A673 (cell line): ENCODE results near the gene PPP1R16B. TPM values are rescaled to one million over a fixed set of nuclear protein-coding genes. Genes with fewer than 3 reads are reported as not detected.

Experiments used
- BruUV-seq: library from RNA; stranded (reverse); fragments of 400-500 nt; replicated peaks from 2 replicates; lab custom pipeline; 2021; lab: Mats Ljungman, UMichigan
- CTCF ChIA-PET: fragments of 300-600 bp; sonication (Branson Sonifier 250); formaldehyde crosslinking; loops from one replicate; lab custom pipeline; 2022; ENCODE audit warnings: antibody characterized with exemption; lab: Charles Lee
- POLR2A ChIA-PET: fragments of 300-600 bp; sonication (Branson Sonifier 250); formaldehyde crosslinking; loops from one replicate; lab custom pipeline; 2022; ENCODE audit warnings: antibody characterized with exemption; ENCODE audit not compliant: low non-redundant PET; lab: Charles Lee
- DNase-seq: peaks from one replicate; pipeline ENCODE4 v3.0.0-alpha.2; 2015; ENCODE audit warnings: low spot score
- H3K27ac ChIP-seq: fragments of 200-600 bp; sonication (generic); 2 replicates; pipeline ENCODE4 v1.5.1; 2016; ENCODE audit warnings: mixed run types, low read depth, mild to moderate bottlenecking, mixed read lengths, antibody characterized with exemption, low read length; ENCODE audit not compliant: poor library complexity, severe bottlenecking
- H3K27me3 ChIP-seq: fragments of 200-600 bp; sonication (generic); replicated peaks from 2 replicates; pipeline ENCODE4 v1.6.1; 2017; ENCODE audit warnings: mixed run types, low read depth, mild to moderate bottlenecking, mixed read lengths, antibody characterized with exemption, low read length; ENCODE audit not compliant: insufficient read depth, poor library complexity
- H3K36me3 ChIP-seq: fragments of 200-600 bp; sonication (generic); 2 replicates; pipeline ENCODE4 v1.6.1; 2016; ENCODE audit warnings: mixed run types, mild to moderate bottlenecking, mixed read lengths, antibody characterized with exemption, low read length; ENCODE audit not compliant: insufficient read depth, poor library complexity, severe bottlenecking
- H3K4me1 ChIP-seq: fragments of 200-600 bp; sonication (generic); 2 replicates; pipeline ENCODE4 v1.6.1; 2017; ENCODE audit warnings: mixed run types, mild to moderate bottlenecking, mixed read lengths, antibody characterized with exemption, low read length; ENCODE audit not compliant: insufficient read depth, poor library complexity, severe bottlenecking
- H3K4me3 ChIP-seq: fragments of 200-600 bp; sonication (generic); 2 replicates; pipeline ENCODE4 v1.5.1; 2016; ENCODE audit warnings: low read depth, mixed run types, mild to moderate bottlenecking, mixed read lengths, low read length; ENCODE audit not compliant: poor library complexity, severe bottlenecking
- H3K9me3 ChIP-seq: fragments of 200-600 bp; sonication (generic); 2 replicates; pipeline ENCODE4 v1.6.1; 2016; ENCODE audit warnings: mixed run types, low read depth, mild to moderate bottlenecking, mixed read lengths, antibody characterized with exemption, low read length; ENCODE audit not compliant: poor library complexity, severe bottlenecking
- CTCF ChIP-seq: fragments of 300-800, 200-600 bp; sonication (generic); conservative IDR thresholded peaks from 2 replicates; pipeline ENCODE4 v1.5.1; 2017; ENCODE audit warnings: low read depth, mild to moderate bottlenecking, antibody characterized with exemption, low read length, moderate library complexity, mixed read lengths
- EZH2 ChIP-seq: fragments of 200-600 bp; sonication (generic); IDR thresholded peaks from 2 replicates; pipeline ENCODE4 v1.6.1; 2017; ENCODE audit warnings: borderline replicate concordance, low read depth, mild to moderate bottlenecking, mixed read lengths, antibody characterized with exemption, low read length; ENCODE audit not compliant: poor library complexity, severe bottlenecking
- intact Hi-C: fragments of 100-400 bp; cut with micrococcal nuclease; formaldehyde crosslinking; loops from one replicate; pipeline ENCODE4 v1.10.0; 2022; ENCODE audit not compliant: unreplicated experiment
- total RNA-seq: library from RNA; stranded (reverse); gene quantifications from 2 replicates; pipeline ENCODE4 v1.2.3, GENCODE V29; 2021

The PPP1R16B gene
- total RNA-seq, 1 experiment from 2014 or later = 0.17 TPM

GRCh38 chr20:38903335-38903734, 97.8 kb downstream of the PPP1R16B start:
- BruUV-seq = no TSS peak
- CTCF ChIA-PET = no interaction called here
- H3K36me3 ChIP-seq = no peaks in the 10 kb centered on the region

GRCh38 chr20:38905375-38905774, 99.9 kb downstream of the PPP1R16B start:
- BruUV-seq = no TSS peak

More at GRCh38 chr20:38903335-38903734, 97.8 kb downstream of the PPP1R16B start:
- no peak for TF ChIP-seq CTCF
- TF ChIP-seq EZH2 = no peak
- Histone ChIP-seq H3K27ac (no peak overlapping the region), H3K4me3 (no peak overlapping the region), H3K9me3 (no peaks in the 10 kb centered on the region), H3K4me1 (no peaks in the 10 kb centered on the region), H3K27me3 (peaks cover 42% of the 10 kb centered on the region)
- intact Hi-C loops = no loop called here
- no peak for DNase-seq
- POLR2A ChIA-PET = no interaction called here

GRCh38 chr20:38907918-38908677, 102.6 kb downstream of the PPP1R16B start:
- CTCF ChIA-PET = no interaction called here
- BruUV-seq = no TSS peak

More at GRCh38 chr20:38905375-38905774, 99.9 kb downstream of the PPP1R16B start:
- TF ChIP-seq CTCF (no peak), EZH2 (no peak)
- no peak overlapping the region for H3K4me3 ChIP-seq
- POLR2A ChIA-PET = no interaction called here
- H3K36me3 ChIP-seq = no peaks in the 10 kb centered on the region
- intact Hi-C loops = no loop called here
- H3K9me3 ChIP-seq = no peaks in the 10 kb centered on the region
- CTCF ChIA-PET = no interaction called here
- no peaks in the 10 kb centered on the region for H3K4me1 ChIP-seq
- no peak overlapping the region for H3K27ac ChIP-seq
- H3K27me3 ChIP-seq = peaks cover 32% of the 10 kb centered on the region
- no peak for DNase-seq

More at GRCh38 chr20:38907918-38908677, 102.6 kb downstream of the PPP1R16B start:
- no peak for TF ChIP-seq EZH2
- no peak for TF ChIP-seq CTCF
- Histone ChIP-seq H3K36me3 (no peaks in the 10 kb centered on the region), H3K4me1 (no peaks in the 10 kb centered on the region), H3K27me3 (peaks cover 17% of the 10 kb centered on the region), H3K9me3 (no peaks in the 10 kb centered on the region), H3K4me3 (no peak overlapping the region), H3K27ac (no peak overlapping the region)
- POLR2A ChIA-PET = no interaction called here
- DNase-seq = no peak
- intact Hi-C loops = no loop called here
